ENCODE measurements around the gene TSC22D4.
"Not testable (repeated sequence)": the region's sequence is repeated elsewhere in the genome, so short reads cannot be mapped to it uniquely, and the experiment has no call there.

TSC22D4 gene

GRCh38 chr7:100478958-100479660, at the start of gene TSC22D4:
Gene TSC22D4, minus strand, starts transcription at chr7:100479214. Its CDS starts 1,176 bp downstream, at chr7:100478038.
- peak; percentile 85 for DNase-seq

GRCh38 chr7:100528108-100528866, 49.3 kb upstream of the TSC22D4 start:
- not testable (repeated sequence) for DNase-seq

GRCh38 chr7:100523192-100523591, 44.2 kb upstream of the TSC22D4 start:
- not testable (repeated sequence) for DNase-seq

GRCh38 chr7:100521909-100522593, 43.0 kb upstream of the TSC22D4 start:
- not testable (repeated sequence) for DNase-seq

GRCh38 chr7:100521076-100521475, 42.1 kb upstream of the TSC22D4 start:
- no peak for DNase-seq

GRCh38 chr7:100520138-100520537, 41.1 kb upstream of the TSC22D4 start:
- no peak for DNase-seq

GRCh38 chr7:100519580-100519979, 40.6 kb upstream of the TSC22D4 start:
- no peak for DNase-seq

GRCh38 chr7:100517305-100517704, 38.3 kb upstream of the TSC22D4 start:
- no peak for DNase-seq

- DNase-seq = no peak
These were observed 37.3 kb upstream of the TSC22D4 start for GRCh38 chr7:100516135-100516812.

- DNase-seq = no peak
These were observed 36.1 kb upstream of the TSC22D4 start for GRCh38 chr7:100515072-100515532.

- no peak for DNase-seq
These were observed 34.3 kb upstream of the TSC22D4 start for GRCh38 chr7:100513212-100513810.

GRCh38 chr7:100510437-100511239, 31.6 kb upstream of the TSC22D4 start:
- no peak for DNase-seq

- no peak for DNase-seq
These were observed 30.2 kb upstream of the TSC22D4 start for GRCh38 chr7:100509231-100509630.

- no peak for DNase-seq
These were observed 27.4 kb upstream of the TSC22D4 start for GRCh38 chr7:100506356-100506923.

GRCh38 chr7:100504887-100505611, 26.0 kb upstream of the TSC22D4 start:
- DNase-seq = no peak

GRCh38 chr7:100504031-100504430, 25.0 kb upstream of the TSC22D4 start:
- DNase-seq = not testable (repeated sequence)

GRCh38 chr7:100500743-100501142, 21.7 kb upstream of the TSC22D4 start:
- not testable (repeated sequence) for DNase-seq

- no peak for DNase-seq
These were observed 17.5 kb upstream of the TSC22D4 start for GRCh38 chr7:100496509-100496908.

GRCh38 chr7:100493476-100494264, 14.7 kb upstream of the TSC22D4 start:
- DNase-seq = peak; percentile 64
